WI38 (cell line): ENCODE data around the gene DERA.
"Not testable (repeated sequence)": the region's sequence is repeated elsewhere in the genome, so short reads cannot be mapped to it uniquely, and the experiment has no call there.

Source experiments
- H3K4me3 ChIP-seq: 2 replicates; pipeline ENCODE4 v1.5.1; 2011; ENCODE audit warnings: low read depth, mild to moderate bottlenecking, control low read depth, low read length
- TF ChIP-seq, protein P1 (sequence below): IDR thresholded peaks from 2 replicates; pipeline ENCODE4 v1.5.1; 2012; ENCODE audit warnings: low read depth, mild to moderate bottlenecking, control low read depth, low read length

Gene DERA

DNA sequence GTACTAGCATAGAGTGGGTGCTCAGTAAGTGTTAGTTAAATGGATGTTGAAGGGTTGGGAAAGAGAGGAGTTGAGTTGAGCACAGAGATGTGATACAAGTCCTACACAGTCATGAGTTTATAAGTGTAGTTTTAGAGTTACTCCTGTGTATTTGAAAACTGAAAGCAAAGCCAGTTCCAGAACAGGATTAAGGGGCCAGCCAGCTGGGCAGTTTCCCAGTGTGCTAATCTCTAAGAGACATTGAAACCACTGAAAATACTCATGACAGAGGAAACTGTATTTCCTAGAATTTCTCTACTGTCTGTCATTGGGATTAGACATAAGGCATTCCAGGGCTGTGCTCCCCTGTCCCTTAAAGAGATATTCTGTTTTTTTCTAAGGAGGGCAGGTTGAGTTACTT is 101.0 kb downstream of the DERA start:
- TF ChIP-seq, protein P1, sequence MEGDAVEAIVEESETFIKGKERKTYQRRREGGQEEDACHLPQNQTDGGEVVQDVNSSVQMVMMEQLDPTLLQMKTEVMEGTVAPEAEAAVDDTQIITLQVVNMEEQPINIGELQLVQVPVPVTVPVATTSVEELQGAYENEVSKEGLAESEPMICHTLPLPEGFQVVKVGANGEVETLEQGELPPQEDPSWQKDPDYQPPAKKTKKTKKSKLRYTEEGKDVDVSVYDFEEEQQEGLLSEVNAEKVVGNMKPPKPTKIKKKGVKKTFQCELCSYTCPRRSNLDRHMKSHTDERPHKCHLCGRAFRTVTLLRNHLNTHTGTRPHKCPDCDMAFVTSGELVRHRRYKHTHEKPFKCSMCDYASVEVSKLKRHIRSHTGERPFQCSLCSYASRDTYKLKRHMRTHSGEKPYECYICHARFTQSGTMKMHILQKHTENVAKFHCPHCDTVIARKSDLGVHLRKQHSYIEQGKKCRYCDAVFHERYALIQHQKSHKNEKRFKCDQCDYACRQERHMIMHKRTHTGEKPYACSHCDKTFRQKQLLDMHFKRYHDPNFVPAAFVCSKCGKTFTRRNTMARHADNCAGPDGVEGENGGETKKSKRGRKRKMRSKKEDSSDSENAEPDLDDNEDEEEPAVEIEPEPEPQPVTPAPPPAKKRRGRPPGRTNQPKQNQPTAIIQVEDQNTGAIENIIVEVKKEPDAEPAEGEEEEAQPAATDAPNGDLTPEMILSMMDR: no peak
- H3K4me3 ChIP-seq: no peak overlapping the region

- not testable (repeated sequence) for H3K4me3 ChIP-seq
These were observed 102.6 kb downstream of the DERA start for GRCh38 chr12:16013722-16014121.

GRCh38 chr12:16014394-16014793 is 103.3 kb downstream of the DERA start:
- H3K4me3 ChIP-seq: not testable (repeated sequence)

GRCh38 chr12:16016748-16017147 is 105.6 kb downstream of the DERA start:
- TF ChIP-seq, protein P1: no peak
- no peak overlapping the region for H3K4me3 ChIP-seq

DNA sequence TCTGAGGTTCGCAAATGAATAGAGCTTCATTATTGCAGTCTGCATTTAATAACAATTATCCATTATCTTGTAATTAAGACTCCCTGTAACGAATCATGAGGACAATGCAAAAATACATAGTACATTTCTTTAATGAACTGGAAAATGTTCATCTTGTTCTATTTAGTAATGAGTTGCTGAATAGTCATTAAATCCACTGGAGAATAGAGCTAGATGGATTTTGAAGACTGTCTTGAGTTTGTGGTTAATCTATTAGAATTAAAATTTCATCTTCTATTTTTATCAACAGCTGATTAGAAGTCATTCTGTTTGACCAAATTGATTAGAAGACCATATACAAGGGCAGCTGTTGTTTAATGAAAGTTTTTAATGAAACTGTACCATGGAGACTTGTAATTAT is 107.2 kb downstream of the DERA start:
- TF ChIP-seq, protein P1: no peak
- H3K4me3 ChIP-seq: no peak overlapping the region

GRCh38 chr12:16019136-16019535 is 108.0 kb downstream of the DERA start:
- H3K4me3 ChIP-seq: no peak overlapping the region
- TF ChIP-seq, protein P1: no peak

- no peak overlapping the region for H3K4me3 ChIP-seq
- TF ChIP-seq, protein P1: no peak
These were observed 108.9 kb downstream of the DERA start for GRCh38 chr12:16020031-16020430.

DNA sequence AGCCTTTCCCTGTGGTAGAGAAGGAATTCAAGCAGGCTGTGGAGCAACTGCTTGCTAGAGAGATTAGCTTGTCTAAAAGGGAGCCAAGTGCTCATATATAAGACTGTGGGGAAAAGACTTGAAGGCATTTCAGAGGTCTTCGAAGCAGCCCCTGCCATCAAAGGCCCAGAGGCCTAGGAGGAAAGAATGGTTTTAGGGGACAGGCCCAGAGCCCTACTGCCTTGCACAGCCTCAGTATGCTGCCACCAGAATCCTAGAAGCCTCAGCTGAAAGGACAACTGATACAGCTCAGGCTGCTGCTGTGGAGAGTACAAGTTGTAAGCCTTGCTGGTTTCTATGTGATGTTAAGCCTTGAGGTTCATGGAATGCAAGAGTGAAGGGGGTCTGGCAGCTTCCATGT is 109.9 kb downstream of the DERA start:
- TF ChIP-seq, protein P1: no peak
- no peak overlapping the region for H3K4me3 ChIP-seq
